GM12878 (cell line): ENCODE data around the gene RAB36. TPM values are rescaled to one million over a fixed set of nuclear protein-coding genes. Genes with fewer than 3 reads are reported as not detected.

Source experiments
- ATAC-seq: fragments of 200-7000 bp; cut with Tn5 transposase; 3 replicates; pipeline ENCODE4 v1.9.1; 2020; ENCODE audit warnings: mild to moderate bottlenecking, moderate library complexity
- BruUV-seq: library from RNA; stranded (reverse); fragments of 400-500 nt; replicated peaks from 2 replicates; lab custom pipeline; 2021; lab: Mats Ljungman, UMichigan
- CTCF ChIA-PET: fragments of 300-600 bp; sonication (Branson Sonifier 250); formaldehyde crosslinking; extraction: SDS; loops from one replicate; lab custom pipeline; 2021; ENCODE audit warnings: inconsistent platforms; lab: Yijun Ruan, JAX
- POLR2A ChIA-PET: fragments of 350-600 bp; formaldehyde crosslinking; extraction: SDS; loops from one replicate; lab custom pipeline; 2021; ENCODE audit warnings: inconsistent platforms; lab: Charles Lee
- RAD21 ChIA-PET: fragments of 300-600 bp; sonication (Branson Sonifier 250); formaldehyde crosslinking; loops from one replicate; lab custom pipeline; 2023; ENCODE audit warnings: antibody characterized with exemption; ENCODE audit not compliant: unreplicated experiment; lab: Charles Lee
- SMC1A ChIA-PET: fragments of 300-600 bp; sonication (Branson Sonifier 250); formaldehyde crosslinking; loops from one replicate; lab custom pipeline; 2023; ENCODE audit not compliant: unreplicated experiment, uncharacterized antibody; lab: Charles Lee
- DNase-seq: peaks from one replicate; pipeline ENCODE4 v3.0.0-alpha.2; 2011; ENCODE audit warnings: low read depth, low spot score
- FAIRE-seq: peaks from 3 replicates; lab custom pipeline; 2011; peaks lifted over from hg19 to GRCh38; lab: Jason Lieb, UNC
- H2AFZ ChIP-seq: 2 replicates; pipeline ENCODE4 v1.6.0; 2011; ENCODE audit warnings: low read depth, low read length, control low read depth; ENCODE audit not compliant: control insufficient read depth
- H3K27ac ChIP-seq: 2 replicates; pipeline ENCODE4 v1.5.1; 2011; ENCODE audit warnings: control low read depth; ENCODE audit not compliant: control insufficient read depth, insufficient read depth
- H3K27me3 ChIP-seq, 2 experiments: replicated peaks in 1 of 2; 2 replicates each; pipeline versions ENCODE4 v1.6.0 to v1.6.1; 2011; ENCODE audit warnings: low read length in 1 of 2; ENCODE audit not compliant: control insufficient read depth in 2 of 2, insufficient read depth in 2 of 2
- H3K36me3 ChIP-seq, 2 experiments: 2 replicates each; pipeline ENCODE4 v1.5.1; 2011; ENCODE audit warnings: low read length in 1 of 2; ENCODE audit not compliant: control insufficient read depth in 2 of 2, insufficient read depth in 2 of 2
- H3K4me1 ChIP-seq: 2 replicates; pipeline ENCODE4 v1.6.1; 2011; ENCODE audit warnings: mild to moderate bottlenecking, low read length, moderate library complexity, mixed read lengths; ENCODE audit not compliant: control insufficient read depth, insufficient read depth
- H3K4me2 ChIP-seq: 2 replicates; pipeline ENCODE4 v1.6.0; 2011; ENCODE audit warnings: control low read depth; ENCODE audit not compliant: control insufficient read depth, insufficient read depth
- H3K4me3 ChIP-seq: fragments of 200-600 bp; sonication (generic); 2 replicates; pipeline ENCODE4 v1.5.1; 2016
- H3K79me2 ChIP-seq: 2 replicates; pipeline ENCODE4 v1.6.0; 2011; ENCODE audit warnings: low read length; ENCODE audit not compliant: control insufficient read depth, insufficient read depth
- H3K9ac ChIP-seq: 2 replicates; pipeline ENCODE4 v1.8.0; 2011; ENCODE audit warnings: low read length, control low read depth, mixed read lengths; ENCODE audit not compliant: control insufficient read depth, insufficient read depth
- H3K9me3 ChIP-seq: replicated peaks from 3 replicates; pipeline ENCODE4 v1.5.1; 2011; ENCODE audit warnings: mild to moderate bottlenecking, low read length; ENCODE audit not compliant: control insufficient read depth, insufficient read depth
- H4K20me1 ChIP-seq: 2 replicates; pipeline ENCODE4 v1.6.0; 2011; ENCODE audit not compliant: control insufficient read depth, insufficient read depth
- CEBPZ ChIP-seq: fragments of 150-350 bp; IDR thresholded peaks from 2 replicates; pipeline ENCODE4 v1.6.1; 2016; ENCODE audit warnings: low read depth, low read length
- KAT2A ChIP-seq: conservative IDR thresholded peaks from 2 replicates; pipeline ENCODE4 v1.6.1; 2011; ENCODE audit warnings: low read depth, low read length; ENCODE audit not compliant: control insufficient read depth
- NRF1 ChIP-seq: conservative IDR thresholded peaks from 2 replicates; pipeline ENCODE4 v1.6.1; 2011; ENCODE audit warnings: mild to moderate bottlenecking, low read depth, low read length, improper control_type of control experiment
- PBX3 ChIP-seq: IDR thresholded peaks from 2 replicates; pipeline ENCODE4 v1.6.1; 2011; ENCODE audit warnings: mild to moderate bottlenecking, low read depth, low read length, moderate library complexity; ENCODE audit not compliant: insufficient replicate concordance
- POLR2A ChIP-seq: IDR thresholded peaks from 2 replicates; pipeline ENCODE4 v1.6.1; 2011; ENCODE audit warnings: low read depth, mild to moderate bottlenecking, low read length
- POLR2AphosphoS2 ChIP-seq: IDR thresholded peaks from 2 replicates; pipeline ENCODE4 v1.6.1; 2011; ENCODE audit warnings: low read depth, mild to moderate bottlenecking, low read length, improper control_type of control experiment, moderate library complexity
- RB1 ChIP-seq: fragments of 450-650 bp; formaldehyde crosslinking; IDR thresholded peaks from 2 replicates; pipeline ENCODE4 v1.6.1; 2017; ENCODE audit warnings: mild to moderate bottlenecking, borderline replicate concordance
- RUNX3 ChIP-seq: IDR thresholded peaks from 2 replicates; pipeline ENCODE4 v1.6.1; 2012; ENCODE audit warnings: low read length, inconsistent platforms
- ZBED1 ChIP-seq: IDR thresholded peaks from 2 replicates; pipeline ENCODE4 v1.6.1; 2016; ENCODE audit warnings: borderline replicate concordance
- ZNF687 ChIP-seq: fragments of 450-650 bp; IDR thresholded peaks from 2 replicates; pipeline ENCODE4 v1.6.1; 2017; ENCODE audit warnings: mild to moderate bottlenecking, moderate library complexity
- WGBS: methylation state at CpG from one replicate; pipeline ENCODE4 v1.1.6; 2016; ENCODE audit warnings: low lambda C conversion rate; ENCODE audit not compliant: insufficient replicate concordance, insufficient coverage; ENCODE audit errors: missing lambda C conversion rate; 5-methylcytosine and 5-hydroxymethylcytosine counted together
- in situ Hi-C: fragments of 300-500 bp; cut with MboI; formaldehyde crosslinking; loops from 9 replicates; pipeline ENCODE4 v1.14.3; 2018; ENCODE audit warnings: mixed read lengths
- intact Hi-C: fragments of 100-400 bp; cut with micrococcal nuclease; formaldehyde crosslinking; loops from one replicate; pipeline ENCODE4 v1.14.2; 2022; ENCODE audit not compliant: unreplicated experiment
- polyA plus RNA-seq, 11 experiments: library from polyadenylated mRNA; depleted of rRNA in 4 of 11; unstranded in 6 of 11; stranded (reverse) in 5 of 11; fragments of >200 nt; fragmentation: Nextera tagmentation in 4 of 11; fragmentation: Illumina TruSeq in 1 of 11; extraction: Ambion mirVana in 4 of 11; extraction: Trizol in 1 of 11; gene quantifications; 1 replicate in 1 of 11; 2 replicates in 10 of 11; pipeline versions ENCODE4 v1.2.1 to v1.2.3, GENCODE V29; 2011 to 2016; ENCODE audit warnings: inconsistent platforms in 2 of 11, missing spikeins in 2 of 11, low read depth in 1 of 11
- total RNA-seq, 4 experiments: library from RNA; depleted of rRNA in 3 of 4; stranded (reverse); fragments of >200 nt in 3 of 4; fragmentation: Illumina TruSeq in 1 of 4; extraction: Trizol in 1 of 4; gene quantifications; 2 replicates each; pipeline versions ENCODE4 v1.2.1 to v1.2.3, GENCODE V29; 2013 to 2021

The RAB36 gene
- total and polyA plus RNA-seq, 10 of the 15 experiments (the other 5 are each of a cell fraction or from before 2014, with no cell fraction given) = 0.31 to 2.7 (median 1.1) TPM

GRCh38 chr22:23161574-23161973 lies 16.3 kb downstream of the RAB36 start:
- H3K9me3 ChIP-seq = no peaks in the 10 kb centered on the region
- no peak overlapping the region for H3K4me2 ChIP-seq
- in situ Hi-C loops (no loop called here), intact Hi-C loops (no loop called here)
- H2AFZ ChIP-seq = no peak overlapping the region
- ChIA-PET SMC1A (no interaction called here), POLR2A (no interaction called here), CTCF (interaction anchor here (0.9 to 1.3 kb wide), 2 partner anchors 9 to 16 kb away, joined by 3 to 6 read pairs; no protein-coding TSS in a partner anchor), RAD21 (no interaction called here)
- FAIRE-seq = no peak
- no TSS peak for BruUV-seq
- no peaks in the 10 kb centered on the region for H3K4me1 ChIP-seq
- H4K20me1 ChIP-seq = no peaks in the 10 kb centered on the region
- no peaks in the 10 kb centered on the region for H3K79me2 ChIP-seq
- H3K27ac ChIP-seq = no peak overlapping the region
- TF ChIP-seq RUNX3 = no peak
- no peak for TF ChIP-seq CEBPZ
- no peak for TF ChIP-seq NRF1
- no peak for TF ChIP-seq POLR2AphosphoS2
- no peak for TF ChIP-seq RB1
- no peak for TF ChIP-seq KAT2A
- no peak for TF ChIP-seq ZBED1
- TF ChIP-seq POLR2A = no peak
- no peak for TF ChIP-seq PBX3
- TF ChIP-seq ZNF687 = no peak
- 59% methylated on average over 13 of the region's 13 CpGs for WGBS
- H3K27me3 ChIP-seq = no peaks in the 10 kb centered on the region
- H3K9ac ChIP-seq = no peak overlapping the region
- no peak for DNase-seq
- H3K4me3 ChIP-seq = no peak overlapping the region
- no peaks in the 10 kb centered on the region for H3K36me3 ChIP-seq
- ATAC-seq = no peak
